GM15510 (cell line): ENCODE results near the gene CARMIL3.

ENCODE experiments used
- POLR2A ChIP-seq: IDR thresholded peaks from 3 replicates; pipeline ENCODE4 v1.6.1; 2011; ENCODE audit warnings: borderline replicate concordance; ENCODE audit not compliant: insufficient read length; ENCODE audit errors: extremely low read depth

CARMIL3 gene

GRCh38 chr14:24086193-24086955 lies 34.6 kb downstream of the CARMIL3 start:
- no peak for TF ChIP-seq POLR2A

- TF ChIP-seq POLR2A: no peak
Observed at GRCh38 chr14:24087004-24087403, 35.2 kb downstream of the CARMIL3 start.

- no peak for TF ChIP-seq POLR2A
Observed at GRCh38 chr14:24088095-24088494, 36.3 kb downstream of the CARMIL3 start.

GRCh38 chr14:24089890-24090289 lies 38.1 kb downstream of the CARMIL3 start:
- no peak for TF ChIP-seq POLR2A

GRCh38 chr14:24092110-24092504 lies 40.3 kb downstream of the CARMIL3 start:
- no peak for TF ChIP-seq POLR2A

GRCh38 chr14:24092505-24093206 lies 40.8 kb downstream of the CARMIL3 start:
- TF ChIP-seq POLR2A: no peak

- no peak for TF ChIP-seq POLR2A
Observed at GRCh38 chr14:24093207-24093900, 41.5 kb downstream of the CARMIL3 start.

GRCh38 chr14:24093901-24094840 lies 42.4 kb downstream of the CARMIL3 start, which contains the start of gene PCK2:
TSS of gene PCK2 (plus strand) at chr14:24094311. CDS start at chr14:24094406, 95 bp downstream.
- peak; percentile 99 for TF ChIP-seq POLR2A

- TF ChIP-seq POLR2A: no peak
Observed at GRCh38 chr14:24094841-24095270, 43.0 kb downstream of the CARMIL3 start.

- TF ChIP-seq POLR2A: peak; percentile 97
Observed at GRCh38 chr14:24095271-24096068, 43.7 kb downstream of the CARMIL3 start.

- TF ChIP-seq POLR2A: no peak
Observed at GRCh38 chr14:24096545-24097181, 44.9 kb downstream of the CARMIL3 start.

- peak; percentile 12 for TF ChIP-seq POLR2A
Observed at GRCh38 chr14:24098229-24098926, 46.6 kb downstream of the CARMIL3 start.
